Measurements from ENCODE around the gene SEMA6B. TPM values are rescaled to one million over a fixed set of nuclear protein-coding genes. Genes with fewer than 3 reads are reported as not detected.

Gene SEMA6B
- polyA plus RNA-seq, 1 donor from 2014 or later: 21.6 TPM

GRCh38 chr19:4494691-4495064 is 64.8 kb downstream of the SEMA6B start:
- H3F3A ChIP-seq (ENCODE audit: insufficient read depth, low read length, poor library complexity, severe bottlenecking): no peaks in the 10 kb centered on the region
- H3K27me3 ChIP-seq (ENCODE audit: insufficient read depth, low read depth, low read length): no peaks in the 10 kb centered on the region
- H3K27ac ChIP-seq (ENCODE audit: low read length): no peak overlapping the region
- H3K4me2 ChIP-seq (ENCODE audit: low read length): no peak overlapping the region
- no peaks in the 10 kb centered on the region for H3K36me3 ChIP-seq (ENCODE audit: insufficient read depth, low read length)
- no peaks in the 10 kb centered on the region for H4K20me1 ChIP-seq (ENCODE audit: insufficient read depth)
- H3K9me2 ChIP-seq (ENCODE audit: insufficient read depth, low read length): no peaks in the 10 kb centered on the region
- no peak overlapping the region for H2AFZ ChIP-seq (ENCODE audit: low read depth, low read length)
- H3K79me2 ChIP-seq (replicated peaks; ENCODE audit: insufficient read depth, low read length): no peaks in the 10 kb centered on the region
- no peak overlapping the region for H3K9ac ChIP-seq (ENCODE audit: low read length)
- no peak for TF ChIP-seq POLR2AphosphoS5 (IDR thresholded peaks at IDR 0.05)
- no peak for TF ChIP-seq EZH2 (IDR thresholded peaks at IDR 0.05; ENCODE audit: borderline replicate concordance, insufficient read depth, low read length, poor library complexity, severe bottlenecking)
- no peak for TF ChIP-seq MXI1 (conservative IDR thresholded peaks at IDR 0.05; ENCODE audit: poor library complexity, severe bottlenecking)
- no peak for TF ChIP-seq RAD21 (conservative IDR thresholded peaks at IDR 0.05)
- no peak for TF ChIP-seq CTCF (IDR thresholded peaks at IDR 0.05; ENCODE audit: poor library complexity, severe bottlenecking)
- TF ChIP-seq TAF1 (IDR thresholded peaks at IDR 0.05; ENCODE audit: low read depth): no peak
- no peak for TF ChIP-seq SMC3 (conservative IDR thresholded peaks at IDR 0.05; ENCODE audit: poor library complexity)
- TF ChIP-seq, protein P1, sequence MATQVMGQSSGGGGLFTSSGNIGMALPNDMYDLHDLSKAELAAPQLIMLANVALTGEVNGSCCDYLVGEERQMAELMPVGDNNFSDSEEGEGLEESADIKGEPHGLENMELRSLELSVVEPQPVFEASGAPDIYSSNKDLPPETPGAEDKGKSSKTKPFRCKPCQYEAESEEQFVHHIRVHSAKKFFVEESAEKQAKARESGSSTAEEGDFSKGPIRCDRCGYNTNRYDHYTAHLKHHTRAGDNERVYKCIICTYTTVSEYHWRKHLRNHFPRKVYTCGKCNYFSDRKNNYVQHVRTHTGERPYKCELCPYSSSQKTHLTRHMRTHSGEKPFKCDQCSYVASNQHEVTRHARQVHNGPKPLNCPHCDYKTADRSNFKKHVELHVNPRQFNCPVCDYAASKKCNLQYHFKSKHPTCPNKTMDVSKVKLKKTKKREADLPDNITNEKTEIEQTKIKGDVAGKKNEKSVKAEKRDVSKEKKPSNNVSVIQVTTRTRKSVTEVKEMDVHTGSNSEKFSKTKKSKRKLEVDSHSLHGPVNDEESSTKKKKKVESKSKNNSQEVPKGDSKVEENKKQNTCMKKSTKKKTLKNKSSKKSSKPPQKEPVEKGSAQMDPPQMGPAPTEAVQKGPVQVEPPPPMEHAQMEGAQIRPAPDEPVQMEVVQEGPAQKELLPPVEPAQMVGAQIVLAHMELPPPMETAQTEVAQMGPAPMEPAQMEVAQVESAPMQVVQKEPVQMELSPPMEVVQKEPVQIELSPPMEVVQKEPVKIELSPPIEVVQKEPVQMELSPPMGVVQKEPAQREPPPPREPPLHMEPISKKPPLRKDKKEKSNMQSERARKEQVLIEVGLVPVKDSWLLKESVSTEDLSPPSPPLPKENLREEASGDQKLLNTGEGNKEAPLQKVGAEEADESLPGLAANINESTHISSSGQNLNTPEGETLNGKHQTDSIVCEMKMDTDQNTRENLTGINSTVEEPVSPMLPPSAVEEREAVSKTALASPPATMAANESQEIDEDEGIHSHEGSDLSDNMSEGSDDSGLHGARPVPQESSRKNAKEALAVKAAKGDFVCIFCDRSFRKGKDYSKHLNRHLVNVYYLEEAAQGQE (IDR thresholded peaks at IDR 0.05; ENCODE audit: borderline replicate concordance): no peak
- TF ChIP-seq EP300 (conservative IDR thresholded peaks at IDR 0.05; ENCODE audit: poor library complexity, severe bottlenecking): no peak
- no peaks in the 10 kb centered on the region for H3K9me3 ChIP-seq (ENCODE audit: low read length)
- no peak overlapping the region for H3K4me3 ChIP-seq (ENCODE audit: low read length)

DNA sequence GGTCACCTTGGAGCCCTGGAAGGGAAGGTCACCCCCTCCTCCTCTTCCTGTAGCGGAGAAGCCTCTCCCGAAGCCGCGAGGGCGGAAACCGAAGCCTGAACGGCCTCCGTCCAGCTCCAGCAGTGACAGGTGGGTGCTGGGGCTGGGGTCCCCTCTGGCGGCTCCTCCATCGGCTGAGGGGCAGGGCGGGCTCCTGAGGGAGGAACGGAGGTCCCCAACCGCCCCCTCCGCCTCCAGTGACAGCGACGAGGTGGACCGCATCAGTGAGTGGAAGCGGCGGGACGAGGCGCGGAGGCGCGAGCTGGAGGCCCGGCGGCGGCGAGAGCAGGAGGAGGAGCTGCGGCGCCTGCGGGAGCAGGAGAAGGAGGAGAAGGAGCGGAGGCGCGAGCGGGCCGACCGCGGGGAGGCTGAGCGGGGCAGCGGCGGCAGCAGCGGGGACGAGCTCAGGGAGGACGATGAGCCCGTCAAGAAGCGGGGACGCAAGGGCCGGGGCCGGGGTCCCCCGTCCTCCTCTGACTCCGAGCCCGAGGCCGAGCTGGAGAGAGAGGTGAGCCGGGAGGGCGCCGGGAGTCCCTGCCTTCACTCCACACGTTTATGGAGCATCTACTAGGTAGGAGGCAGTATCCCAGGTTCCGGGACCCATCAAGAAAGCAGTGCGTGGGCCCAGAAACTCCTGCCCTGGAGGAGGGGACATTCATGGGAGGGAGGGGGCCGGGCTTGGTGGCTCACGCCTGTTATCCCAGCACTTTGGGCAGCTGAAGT is 65.4 kb downstream of the SEMA6B start:
- H3K9ac ChIP-seq (ENCODE audit: low read length): no peak overlapping the region
- no peaks in the 10 kb centered on the region for H4K20me1 ChIP-seq (ENCODE audit: insufficient read depth)
- H3K9me3 ChIP-seq (ENCODE audit: low read length): no peaks in the 10 kb centered on the region
- H3K9me2 ChIP-seq (ENCODE audit: insufficient read depth, low read length): no peaks in the 10 kb centered on the region
- H3K79me2 ChIP-seq (replicated peaks; ENCODE audit: insufficient read depth, low read length): no peaks in the 10 kb centered on the region
- H3K4me3 ChIP-seq (ENCODE audit: low read length): no peak overlapping the region
- no peaks in the 10 kb centered on the region for H3K27me3 ChIP-seq (ENCODE audit: insufficient read depth, low read depth, low read length)
- no peak overlapping the region for H3K27ac ChIP-seq (ENCODE audit: low read length)
- H3K4me2 ChIP-seq (ENCODE audit: low read length): no peak overlapping the region
- H2AFZ ChIP-seq (ENCODE audit: low read depth, low read length): no peak overlapping the region
- no peaks in the 10 kb centered on the region for H3F3A ChIP-seq (ENCODE audit: insufficient read depth, low read length, poor library complexity, severe bottlenecking)
- H3K36me3 ChIP-seq (ENCODE audit: insufficient read depth, low read length): no peaks in the 10 kb centered on the region
- no peak for TF ChIP-seq TAF1 (IDR thresholded peaks at IDR 0.05; ENCODE audit: low read depth)
- no peak for TF ChIP-seq EP300 (conservative IDR thresholded peaks at IDR 0.05; ENCODE audit: poor library complexity, severe bottlenecking)
- no peak for TF ChIP-seq POLR2AphosphoS5 (IDR thresholded peaks at IDR 0.05)
- TF ChIP-seq SMC3 (conservative IDR thresholded peaks at IDR 0.05; ENCODE audit: poor library complexity): no peak
- no peak for TF ChIP-seq EZH2 (IDR thresholded peaks at IDR 0.05; ENCODE audit: borderline replicate concordance, insufficient read depth, low read length, poor library complexity, severe bottlenecking)
- TF ChIP-seq, protein P1 (IDR thresholded peaks at IDR 0.05; ENCODE audit: borderline replicate concordance): no peak
- TF ChIP-seq MXI1 (conservative IDR thresholded peaks at IDR 0.05; ENCODE audit: poor library complexity, severe bottlenecking): no peak
- TF ChIP-seq CTCF (IDR thresholded peaks at IDR 0.05; ENCODE audit: poor library complexity, severe bottlenecking): no peak
- no peak for TF ChIP-seq RAD21 (conservative IDR thresholded peaks at IDR 0.05)

All from neural cell (in vitro differentiated cells).